H1 (cell line): ENCODE results near the gene LMNTD2. TPM values are rescaled to one million over a fixed set of nuclear protein-coding genes. Genes with fewer than 3 reads are reported as not detected.

Experiments used
- CTCF ChIA-PET: fragments of 300-600 bp; sonication (Branson Sonifier 250); formaldehyde crosslinking; loops from one replicate; lab custom pipeline; 2021; ENCODE audit not compliant: partially characterized antibody; lab: Charles Lee
- POLR2A ChIA-PET: fragments of 300-600 bp; sonication (Branson Sonifier 250); formaldehyde crosslinking; loops from one replicate; lab custom pipeline; 2021; ENCODE audit warnings: inconsistent platforms; ENCODE audit not compliant: partially characterized antibody; lab: Charles Lee
- DNase-seq, 2 experiments: peaks; one replicate each; pipeline versions ENCODE4 v3.0.0 to v3.0.0-alpha.2; 2010 to 2022; ENCODE audit warnings: low spot score in 2 of 2, low read depth in 1 of 2, mixed read lengths in 1 of 2
- FAIRE-seq: peaks from 2 replicates; lab custom pipeline; 2011; peaks lifted over from hg19 to GRCh38; lab: Jason Lieb, UNC
- H2AFZ ChIP-seq: 2 replicates; pipeline ENCODE4 v1.8.1; 2012; ENCODE audit warnings: low read length, inconsistent platforms
- H2AK5ac ChIP-seq: 2 replicates; pipeline ENCODE4 v1.6.1; 2013; ENCODE audit warnings: low read depth, low read length
- H2BK120ac ChIP-seq: replicated peaks from 2 replicates; pipeline ENCODE3; 2013; ENCODE audit warnings: low read depth, low read length, inconsistent platforms
- H2BK12ac ChIP-seq: 2 replicates; pipeline ENCODE4 v1.6.1; 2013; ENCODE audit warnings: low read depth, low read length
- H2BK15ac ChIP-seq: 2 replicates; pipeline ENCODE4 v1.6.1; 2013; ENCODE audit warnings: low read length
- H2BK20ac ChIP-seq: 2 replicates; pipeline ENCODE4 v1.6.1; 2013; ENCODE audit warnings: low read length
- H2BK5ac ChIP-seq: 2 replicates; pipeline ENCODE4 v1.6.1; 2013; ENCODE audit warnings: low read depth, low read length
- H3K14ac ChIP-seq: 2 replicates; pipeline ENCODE4 v1.6.1; 2013; ENCODE audit warnings: inconsistent platforms; ENCODE audit not compliant: insufficient read length
- H3K18ac ChIP-seq: 2 replicates; pipeline ENCODE4 v1.6.1; 2013; ENCODE audit warnings: low read length; ENCODE audit errors: extremely low read depth
- H3K23ac ChIP-seq: 2 replicates; pipeline ENCODE4 v1.6.1; 2013; ENCODE audit warnings: inconsistent platforms; ENCODE audit not compliant: insufficient read length
- H3K23me2 ChIP-seq: 2 replicates; pipeline ENCODE4 v1.6.1; 2013; ENCODE audit warnings: low read depth, low read length
- H3K27ac ChIP-seq: 2 replicates; pipeline ENCODE4 v1.6.1; 2011; ENCODE audit warnings: low read depth, low read length, inconsistent platforms
- H3K27me3 ChIP-seq, 4 experiments: replicated peaks in 1 of 4; 1 replicate in 1 of 4; 2 replicates in 3 of 4; pipeline versions ENCODE4 v1.6.1 to v1.8.1; 2011 to 2013; ENCODE audit warnings: low read length in 3 of 4, mild to moderate bottlenecking in 3 of 4, inconsistent platforms in 2 of 4, mixed read lengths in 2 of 4, moderate library complexity in 1 of 4; ENCODE audit not compliant: control insufficient read depth in 3 of 4, insufficient read depth in 3 of 4; ENCODE audit errors: extremely low read depth in 1 of 4
- H3K36me3 ChIP-seq, 4 experiments: 2 replicates each; pipeline versions ENCODE4 v1.6.1 to v1.8.1; 2011 to 2013; ENCODE audit warnings: mild to moderate bottlenecking in 4 of 4, low read length in 3 of 4, moderate library complexity in 2 of 4, control low read depth in 1 of 4, inconsistent platforms in 1 of 4; ENCODE audit not compliant: insufficient read depth in 4 of 4, control insufficient read depth in 2 of 4
- H3K4ac ChIP-seq: replicated peaks from 2 replicates; pipeline ENCODE3; 2013; ENCODE audit warnings: low read length, low read depth, mixed read lengths, inconsistent platforms; ENCODE audit not compliant: insufficient read length
- H3K4me1 ChIP-seq, 4 experiments: replicated peaks in 1 of 4; 1 replicate in 1 of 4; 2 replicates in 3 of 4; pipeline versions ENCODE4 v1.6.1 to v1.8.1; 2011 to 2013; ENCODE audit warnings: low read length in 3 of 4, inconsistent platforms in 2 of 4, mixed read lengths in 1 of 4; ENCODE audit not compliant: insufficient read depth in 4 of 4, control insufficient read depth in 3 of 4
- H3K4me2 ChIP-seq, 2 experiments: 2 replicates each; pipeline versions ENCODE4 v1.6.1 to v1.8.1; 2011 to 2013; ENCODE audit warnings: low read depth in 2 of 2, low read length in 2 of 2, control low read depth in 1 of 2, inconsistent platforms in 1 of 2, mild to moderate bottlenecking in 1 of 2; ENCODE audit not compliant: insufficient read depth in 1 of 2
- H3K4me3 ChIP-seq, 4 experiments: fragments of 200-600, 300-600 bp in 1 of 4; sonication (generic), shearing (Covaris generic), sonication (Bioruptor Twin) in 1 of 4; 2 replicates each; pipeline versions ENCODE4 v1.5.1 to v1.8.1; 2011 to 2016; ENCODE audit warnings: low read length in 4 of 4, low read depth in 3 of 4, control low read depth in 2 of 4, inconsistent platforms in 2 of 4, mild to moderate bottlenecking in 2 of 4, mixed read lengths in 1 of 4, moderate library complexity in 1 of 4; ENCODE audit not compliant: insufficient read depth in 2 of 4; ENCODE audit errors: extremely low read depth in 1 of 4
- H3K56ac ChIP-seq: replicated peaks from 2 replicates; pipeline ENCODE3; 2013; ENCODE audit warnings: low read depth, mild to moderate bottlenecking, mixed read lengths, low read length, inconsistent platforms; ENCODE audit not compliant: insufficient read length
- H3K79me1 ChIP-seq: 2 replicates; pipeline ENCODE4 v1.6.1; 2013; ENCODE audit warnings: low read depth, low read length, control low read depth
- H3K79me2 ChIP-seq, 2 experiments: 2 replicates each; pipeline versions ENCODE4 v1.6.1 to v1.8.1; 2012 to 2013; ENCODE audit warnings: low read length in 2 of 2, mild to moderate bottlenecking in 2 of 2, inconsistent platforms in 1 of 2; ENCODE audit not compliant: insufficient read depth in 2 of 2, control insufficient read depth in 1 of 2
- H3K9ac ChIP-seq, 4 experiments: replicated peaks in 1 of 4; 1 replicate in 1 of 4; 2 replicates in 3 of 4; pipeline versions ENCODE4 v1.6.1 to v1.8.1; 2011 to 2013; ENCODE audit warnings: low read depth in 3 of 4, low read length in 3 of 4, control low read depth in 2 of 4, mild to moderate bottlenecking in 2 of 4, moderate library complexity in 2 of 4, inconsistent platforms in 1 of 4; ENCODE audit errors: extremely low read depth in 1 of 4
- H3K9me3 ChIP-seq, 2 experiments: 2 replicates each; pipeline versions ENCODE4 v1.6.1 to v1.8.1; 2012 to 2013; ENCODE audit warnings: mild to moderate bottlenecking in 2 of 2, moderate library complexity in 2 of 2, control low read depth in 1 of 2, inconsistent platforms in 1 of 2, low read depth in 1 of 2, low read length in 1 of 2, mixed read lengths in 1 of 2; ENCODE audit not compliant: insufficient read depth in 2 of 2
- H4K20me1 ChIP-seq, 2 experiments: replicated peaks in 1 of 2; 2 replicates each; pipeline versions ENCODE3 to v1.8.1; 2011 to 2013; ENCODE audit warnings: inconsistent platforms in 2 of 2, low read length in 2 of 2, mild to moderate bottlenecking in 1 of 2; ENCODE audit not compliant: insufficient read depth in 2 of 2, control insufficient read depth in 1 of 2
- H4K5ac ChIP-seq: 2 replicates; pipeline ENCODE4 v1.6.1; 2013; ENCODE audit warnings: low read length, low read depth, mixed read lengths, inconsistent platforms; ENCODE audit not compliant: insufficient read length
- H4K8ac ChIP-seq: 2 replicates; pipeline ENCODE4 v1.8.0; 2013; ENCODE audit warnings: mild to moderate bottlenecking, moderate library complexity, low read length, inconsistent platforms; ENCODE audit not compliant: insufficient read depth; ENCODE audit errors: extremely low read depth
- H4K91ac ChIP-seq: replicated peaks from 2 replicates; pipeline ENCODE3; 2013; ENCODE audit warnings: low read length, mixed read lengths, inconsistent platforms; ENCODE audit not compliant: insufficient read length
- BCL11A ChIP-seq, 2 experiments: IDR thresholded peaks; one replicate each; pipeline ENCODE4 v1.6.1; 2011; ENCODE audit warnings: low read depth in 2 of 2, low read length in 2 of 2, mild to moderate bottlenecking in 2 of 2
- CTCF ChIP-seq, 3 experiments: IDR thresholded peaks; 1 replicate in 2 of 3; 2 replicates in 1 of 3; pipeline versions ENCODE4 v1.5.1 to v1.6.1; 2011; ENCODE audit warnings: low read length in 3 of 3, mild to moderate bottlenecking in 3 of 3, inconsistent platforms in 2 of 3, low read depth in 1 of 3, moderate library complexity in 1 of 3; ENCODE audit not compliant: insufficient read depth in 1 of 3; ENCODE audit errors: control extremely low read depth in 1 of 3
- KDM4A ChIP-seq: IDR thresholded peaks from one replicate; pipeline ENCODE4 v1.7.1; 2012; ENCODE audit warnings: low read depth, mild to moderate bottlenecking, moderate library complexity, low read length, inconsistent platforms; ENCODE audit not compliant: severe bottlenecking
- NANOG ChIP-seq: IDR thresholded peaks from 2 replicates; pipeline ENCODE4 v1.6.1; 2011; ENCODE audit warnings: low read length, low read depth, mild to moderate bottlenecking, inconsistent platforms; ENCODE audit not compliant: insufficient read depth, poor library complexity, severe bottlenecking
- POLR2A ChIP-seq, 2 experiments: IDR thresholded peaks; 1 replicate in 1 of 2; 2 replicates in 1 of 2; pipeline ENCODE4 v1.6.1; 2011; ENCODE audit warnings: low read depth in 2 of 2, low read length in 2 of 2, mild to moderate bottlenecking in 2 of 2; ENCODE audit errors: control extremely low read depth in 1 of 2
- POU5F1 ChIP-seq: IDR thresholded peaks from 2 replicates; pipeline ENCODE4 v1.6.1; 2011; ENCODE audit warnings: low read depth, mild to moderate bottlenecking, low read length, moderate library complexity
- RBBP5 ChIP-seq: IDR thresholded peaks from 2 replicates; pipeline ENCODE4 v1.7.1; 2012; ENCODE audit warnings: low read depth, mild to moderate bottlenecking, inconsistent platforms, low read length, moderate library complexity, borderline replicate concordance
- SP2 ChIP-seq: IDR thresholded peaks from 2 replicates; pipeline ENCODE4 v1.6.1; 2012; ENCODE audit warnings: mild to moderate bottlenecking, low read length, inconsistent platforms
- TCF12 ChIP-seq: IDR thresholded peaks from 2 replicates; pipeline ENCODE4 v1.6.1; 2011; ENCODE audit warnings: low read depth, mild to moderate bottlenecking, low read length
- WGBS, 2 experiments: shearing (Covaris generic) in 1 of 2; methylation state at CpG; one replicate each; pipeline versions ENCODE4 v1.1.6 to v1.1.7; 2013 to 2015; ENCODE audit warnings: low lambda C conversion rate in 2 of 2, mixed read lengths in 2 of 2, inconsistent platforms in 1 of 2, low coverage in 1 of 2, missing lambda C conversion rate in 1 of 2; ENCODE audit not compliant: insufficient replicate concordance in 2 of 2, insufficient coverage in 1 of 2, insufficient read length in 1 of 2; ENCODE audit errors: extremely low coverage in 1 of 2, missing lambda C conversion rate in 1 of 2; 5-methylcytosine and 5-hydroxymethylcytosine counted together
- polyA plus RNA-seq, 7 experiments: library from polyadenylated mRNA; depleted of rRNA in 3 of 7; stranded (reverse) in 5 of 7; unstranded in 2 of 7; fragments of >200 nt in 5 of 7; fragments of 200-250 nt in 2 of 7; gene quantifications; 1 replicate in 5 of 7; 2 replicates in 1 of 7; 4 replicates in 1 of 7; pipeline versions ENCODE4 v1.2.1 to v1.2.3, GENCODE V29; 2011 to 2013; ENCODE audit warnings: missing spikeins in 2 of 7, mixed read lengths in 2 of 7
- total RNA-seq: library from RNA; stranded (reverse); fragmentation: NEBNext Ultra II Directional; extraction: Animal tissue kit (Norgen Biotek cat#: 25700); gene quantifications from 2 replicates; pipeline ENCODE4 v1.2.1, GENCODE V29; 2021

Gene LMNTD2
- total and polyA plus RNA-seq, 2 of the 8 experiments (the other 6 are each of a cell fraction or from before 2014, with no cell fraction given), result 1.6 to 3.1 TPM

GRCh38 chr11:530960-531831 lies 29.3 kb downstream of the LMNTD2 start:
- H2AK5ac ChIP-seq, result no peak overlapping the region
- H4K5ac ChIP-seq, result no peak overlapping the region
- TF ChIP-seq SP2 (no peak), BCL11A (IDR thresholded peaks at IDR 0.05; ENCODE audit: low read depth in 2 of 2, low read length in 2 of 2) (no peak), CTCF (IDR thresholded peaks at IDR 0.05; ENCODE audit: control extremely low read depth in 1 of 3, insufficient read depth in 1 of 3, low read depth in 1 of 3, low read length in 3 of 3) (no peak), NANOG (no peak), POU5F1 (no peak), TCF12 (no peak), RBBP5 (no peak), KDM4A (no peak), POLR2A (IDR thresholded peaks at IDR 0.05; ENCODE audit: control extremely low read depth in 1 of 2, low read depth in 2 of 2, low read length in 2 of 2) (no peak)

More at GRCh38 chr11:530960-531831, 29.3 kb downstream of the LMNTD2 start:
- H3K9me3 ChIP-seq, result no peaks in the 10 kb centered on the region
- no peak overlapping the region for H2BK15ac ChIP-seq
- POLR2A ChIA-PET, result interaction anchor here (0.8 to 1.8 kb wide), 4 partner anchors 23 to 107 kb away, joined by 3 to 8 read pairs (median 4); no protein-coding TSS in a partner anchor
- DNase-seq, result peak in 1 of 2 experiments; percentile 46
- no peak overlapping the region for H3K4me3 ChIP-seq
- no peak overlapping the region for H4K8ac ChIP-seq
- no peaks in the 10 kb centered on the region for H3K79me2 ChIP-seq
- peaks cover 0 to 6% (median 2%) of the 10 kb centered on the region in 4 experiments; a peak in 5 of 7 replicates for H3K4me1 ChIP-seq
- H3K9ac ChIP-seq, result no peak overlapping the region
- no peak overlapping the region for H3K4ac ChIP-seq
- H3K18ac ChIP-seq, result no peak overlapping the region
- no peak overlapping the region for H3K23ac ChIP-seq
- 90% methylated on average over 17 of the region's 28 CpGs; no CpG with 5 or more reads in 1 of the 2 experiments for WGBS, 2 experiments
- H3K27ac ChIP-seq, result no peak overlapping the region
- no peak overlapping the region for H2BK120ac ChIP-seq
- no peak overlapping the region for H2BK12ac ChIP-seq
- no peak overlapping the region for H3K14ac ChIP-seq
- peaks cover 9% of the 10 kb centered on the region; the same call in 1 of the 2 replicates for H3K23me2 ChIP-seq
- CTCF ChIA-PET, result interaction anchor here (1.4 kb wide), 1 partner anchor 58 kb away, joined by 3 read pairs; no protein-coding TSS in a partner anchor
- no peak overlapping the region for H2BK20ac ChIP-seq
- H3K79me1 ChIP-seq, result no peaks in the 10 kb centered on the region
- no peak for FAIRE-seq
- no peak overlapping the region for H3K56ac ChIP-seq
- H3K27me3 ChIP-seq, result no peaks in the 10 kb centered on the region
- peaks cover 0 to 15% (median 6%) of the 10 kb centered on the region in 4 experiments; a peak in 5 of 8 replicates for H3K36me3 ChIP-seq
- no peak overlapping the region for H3K4me2 ChIP-seq
- H2BK5ac ChIP-seq, result no peak overlapping the region
- peaks cover 7 to 11% of the 10 kb centered on the region in 2 experiments for H4K20me1 ChIP-seq
- no peak overlapping the region for H4K91ac ChIP-seq
- no peak overlapping the region for H2AFZ ChIP-seq
